SKM-1 (cell line): Measurements from ENCODE around the gene RIPOR3.
"Not testable (repeated sequence)": the region's sequence is repeated elsewhere in the genome, so short reads cannot be mapped to it uniquely, and the experiment has no call there.

Experiments
- DNase-seq: peaks from one replicate; lab custom pipeline; 2025; ENCODE audit not compliant: unreplicated experiment; lab: John Stamatoyannopoulos, UW

RIPOR3 gene

DNA sequence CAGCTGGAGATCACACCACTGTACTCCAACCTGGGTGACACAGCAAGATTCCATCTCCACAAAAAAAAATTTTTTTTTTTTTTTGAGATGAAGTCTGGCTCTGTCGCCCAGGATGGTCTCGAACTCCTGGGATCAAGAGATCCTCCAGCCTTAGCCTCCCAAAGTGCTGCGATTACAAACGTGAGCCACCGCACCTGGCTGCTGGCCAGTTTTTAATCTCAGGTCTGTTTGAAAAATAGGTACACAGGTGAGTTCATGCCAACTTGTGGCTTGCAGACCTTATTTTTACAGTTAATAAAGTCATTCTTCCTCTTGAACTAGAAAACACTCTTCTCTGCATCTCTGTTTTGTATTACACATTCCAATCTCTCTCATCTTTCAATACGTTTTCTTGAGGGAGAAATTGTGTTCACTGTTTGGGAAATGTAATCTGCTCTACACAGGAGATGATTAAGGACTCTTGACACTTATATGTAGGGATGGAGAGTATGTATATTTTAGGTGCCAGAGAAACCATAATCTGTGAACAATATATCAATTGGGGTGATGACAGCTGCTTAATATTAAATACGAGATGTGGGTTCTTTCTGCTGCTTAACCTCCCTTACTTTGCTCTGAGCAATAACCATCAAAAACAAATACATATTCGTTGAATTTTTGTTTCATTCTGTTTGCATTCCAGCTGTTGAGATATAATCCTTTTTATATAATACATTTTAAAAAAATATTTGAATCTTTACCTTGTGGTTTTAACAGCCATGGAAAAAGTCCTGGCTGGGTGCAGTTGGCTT, 17.7 kb upstream of the RIPOR3 start:
- no peak for DNase-seq

GRCh38 chr20:50704971-50705370, 13.6 kb upstream of the RIPOR3 start:
- no peak for DNase-seq

DNA sequence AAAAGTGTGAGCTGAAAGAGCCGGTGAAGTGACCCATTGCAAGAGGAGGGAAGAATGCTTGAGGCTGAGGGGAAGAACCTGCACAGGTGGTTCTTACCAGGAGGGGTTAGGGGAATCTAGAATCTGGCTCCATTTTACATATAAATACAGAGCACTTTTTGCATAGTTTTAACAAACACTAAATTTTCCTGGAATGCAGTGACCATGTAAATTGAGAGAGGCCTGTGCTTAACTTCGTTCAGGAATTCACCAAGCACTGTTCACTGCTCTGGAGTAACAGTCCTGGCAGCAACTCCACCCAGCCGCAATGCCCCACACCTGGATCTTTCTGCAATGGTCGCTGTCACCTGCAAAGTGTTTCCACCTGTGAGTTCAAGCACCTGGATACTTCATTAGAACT, 13.2 kb upstream of the RIPOR3 start:
- DNase-seq = no peak

- DNase-seq = not testable (repeated sequence)
Measured at GRCh38 chr20:50703651-50704438, 12.5 kb upstream of the RIPOR3 start.

DNA sequence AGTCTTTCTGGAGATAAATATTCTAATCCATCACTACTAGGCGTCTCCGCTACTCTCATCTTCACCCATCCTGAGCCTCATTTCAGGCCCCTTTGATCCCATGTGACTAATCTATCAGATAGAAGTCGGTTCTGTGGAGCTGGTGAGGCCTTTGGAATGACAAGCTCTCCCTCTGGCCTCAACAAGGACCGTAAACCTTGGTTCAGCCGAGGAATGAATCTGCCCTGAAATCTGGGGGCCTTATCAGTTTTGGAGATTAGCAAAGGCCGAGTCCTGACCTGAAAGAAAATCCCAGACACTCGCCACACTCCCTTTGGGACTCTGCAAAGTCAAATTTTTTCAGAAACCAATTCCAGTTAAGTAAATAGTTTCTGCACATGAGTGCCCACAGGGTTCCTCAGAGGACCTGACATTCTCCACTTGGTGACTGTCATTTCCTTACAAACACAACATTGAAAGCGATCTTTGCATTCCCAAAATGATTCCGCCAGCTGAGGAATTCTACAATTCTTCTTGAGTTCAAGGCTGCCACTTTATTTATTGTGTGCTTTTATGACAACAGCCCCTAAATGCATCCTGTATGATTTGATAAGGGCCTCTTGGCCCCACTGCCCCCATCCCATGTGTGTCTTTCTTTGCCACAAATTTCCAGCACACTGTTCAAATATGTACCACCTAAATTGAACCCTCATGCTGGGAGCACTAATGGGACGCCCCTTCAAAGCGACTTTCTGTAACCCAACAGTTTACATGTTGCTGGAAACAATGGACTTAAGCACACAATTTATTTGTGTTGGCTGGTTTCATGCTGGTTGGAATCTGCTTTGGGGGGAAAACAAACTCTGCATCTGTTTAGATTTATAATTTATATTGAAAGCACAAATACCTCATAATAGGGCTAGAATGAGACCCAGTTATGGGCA, 10.0 kb upstream of the RIPOR3 start:
- no peak for DNase-seq

DNA sequence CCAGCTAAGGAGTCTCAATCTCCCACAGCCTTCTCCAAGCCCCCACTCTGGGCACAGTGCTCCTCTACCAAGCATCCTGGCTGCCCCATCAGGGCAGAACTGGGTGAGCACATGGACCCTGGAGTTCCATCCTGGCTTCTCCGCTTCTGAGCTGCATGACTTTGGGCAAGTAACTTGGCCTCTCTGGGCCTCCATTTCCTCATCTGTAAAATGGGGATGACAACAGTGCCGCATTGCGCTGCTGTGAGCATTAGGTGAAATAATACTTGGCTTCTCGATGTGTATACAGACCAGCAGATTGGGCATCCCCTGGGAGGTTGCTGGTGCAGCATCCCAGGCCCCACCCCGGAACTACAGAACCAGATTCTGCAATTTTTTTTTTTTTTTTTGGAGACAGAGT, 8.3 kb upstream of the RIPOR3 start:
- DNase-seq = no peak

GRCh38 chr20:50698255-50698654, 6.9 kb upstream of the RIPOR3 start:
- not testable (repeated sequence) for DNase-seq

GRCh38 chr20:50695135-50695872, 4.0 kb upstream of the RIPOR3 start:
- no peak for DNase-seq

GRCh38 chr20:50694379-50695134, 3.2 kb upstream of the RIPOR3 start:
- no peak for DNase-seq

DNA sequence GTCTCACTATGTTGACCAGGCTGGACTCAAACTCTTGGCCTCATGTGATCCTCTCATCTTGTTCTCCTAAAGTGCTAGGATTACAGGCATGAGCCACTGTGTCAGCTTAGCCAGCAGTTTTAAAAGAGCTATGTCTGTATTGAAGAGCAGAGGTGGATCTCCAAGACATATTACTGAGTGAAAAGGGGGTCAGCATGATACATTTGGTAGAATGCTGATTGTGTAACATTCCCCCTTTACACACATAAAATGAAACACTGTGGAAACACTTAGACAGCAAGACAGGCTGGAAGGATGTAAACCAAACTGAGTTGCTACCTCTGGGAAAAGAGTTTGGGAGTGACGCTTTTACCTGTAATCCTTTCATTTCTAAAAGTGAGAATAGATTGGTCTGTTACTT, 1.7 kb upstream of the RIPOR3 start:
- no peak for DNase-seq

DNA sequence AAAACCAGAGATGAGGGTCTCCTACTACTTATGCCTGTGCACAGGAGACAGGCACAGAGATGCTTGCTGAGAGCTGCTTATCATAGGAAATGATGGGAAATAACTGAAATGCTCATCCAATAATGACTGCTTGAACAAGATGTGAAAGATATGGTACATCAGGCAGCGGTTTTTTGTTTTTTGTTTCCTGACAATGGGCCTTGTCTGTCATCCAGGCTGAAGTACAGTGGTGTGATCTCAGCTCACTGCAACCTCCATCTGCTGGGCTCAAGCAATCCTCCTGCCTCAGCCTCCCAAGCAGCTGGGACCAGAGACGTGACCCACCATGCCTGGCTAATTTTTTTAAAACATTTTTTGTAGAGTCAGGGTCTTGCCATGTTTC, 1.2 kb upstream of the RIPOR3 start:
- no peak for DNase-seq

DNA sequence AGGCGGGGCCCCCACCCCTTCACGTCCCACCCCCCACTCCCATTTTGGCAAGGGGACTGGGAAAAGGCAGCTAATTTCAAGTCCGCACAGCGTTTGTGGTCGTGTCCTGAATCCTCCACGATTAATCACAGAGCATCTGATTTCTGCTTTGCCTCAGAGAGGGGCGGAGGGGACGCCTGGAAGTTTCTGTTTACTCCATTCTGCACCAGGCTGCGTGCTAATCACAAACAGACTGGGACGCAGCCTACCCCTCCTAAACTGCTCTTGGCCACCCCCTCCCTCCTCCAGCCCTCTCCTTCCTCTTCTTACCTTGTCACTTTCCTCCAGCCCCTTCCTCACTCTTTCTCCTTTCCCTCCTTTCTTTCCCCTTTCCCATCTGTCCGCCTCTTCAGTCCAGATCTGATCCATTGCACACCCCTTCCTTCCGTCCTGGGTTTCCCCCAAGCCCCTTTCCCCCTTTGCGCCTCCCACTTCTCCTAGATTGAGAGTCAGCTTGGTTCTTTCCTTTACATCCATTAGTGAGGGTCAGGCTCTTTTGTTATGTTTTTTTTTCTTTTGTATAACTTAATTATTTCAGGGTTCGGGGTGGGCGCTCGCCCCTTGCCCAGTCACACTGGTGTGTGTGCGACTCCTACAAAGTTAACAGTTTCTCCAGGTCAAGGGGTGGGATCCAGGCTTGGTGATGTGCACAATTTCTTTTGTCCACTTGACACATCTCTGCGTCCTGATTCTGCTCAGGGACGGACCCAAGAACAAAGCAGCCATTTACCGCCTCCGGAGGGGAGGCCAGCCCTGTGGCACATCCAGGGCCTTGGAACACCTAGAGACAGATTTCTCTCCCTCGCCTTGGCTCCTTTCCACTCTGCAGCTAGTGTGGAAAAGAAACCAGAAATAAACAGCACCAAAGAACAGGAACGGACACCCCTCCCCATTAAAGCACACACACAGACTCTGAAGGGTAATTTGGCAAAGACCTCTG, 520 bp upstream of the RIPOR3 start:
- DNase-seq = no peak

DNA sequence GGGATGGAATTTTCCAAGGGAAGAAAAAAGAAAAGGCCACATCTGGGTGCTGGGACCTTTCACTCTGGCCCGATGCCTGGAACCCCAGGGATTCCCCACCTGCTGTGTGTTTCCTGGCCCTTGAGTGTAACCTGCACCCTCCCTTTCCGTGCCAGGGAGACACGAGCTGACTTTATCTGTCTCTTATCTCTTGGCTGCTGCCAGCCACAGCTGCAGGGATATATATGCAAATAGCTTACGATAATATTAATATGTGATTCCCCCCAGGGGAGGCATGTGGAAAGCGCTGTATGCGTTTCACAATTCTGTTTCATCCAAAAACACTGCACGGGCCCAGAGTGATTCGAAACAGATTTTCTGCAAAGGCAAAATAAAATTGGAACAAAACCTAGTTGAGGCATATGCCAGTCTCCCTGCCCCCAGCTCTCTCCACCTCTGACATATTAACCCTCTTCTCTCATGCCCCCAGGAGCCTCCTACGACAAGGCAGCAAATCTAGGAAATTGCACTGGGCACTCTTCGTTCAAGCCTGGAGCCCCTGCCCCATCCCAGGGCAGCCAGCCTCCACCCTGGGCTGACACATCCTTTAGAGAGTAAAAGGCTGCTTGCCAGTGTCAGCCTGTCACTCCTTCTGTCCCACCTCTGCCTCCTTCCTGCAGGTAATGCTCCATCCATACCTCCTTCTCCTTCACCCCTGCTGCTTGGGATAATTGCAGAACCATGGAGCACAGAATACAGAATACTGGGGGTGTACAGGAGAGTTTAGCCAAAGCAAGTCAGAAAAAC, 1.3 kb downstream of the RIPOR3 start:
- no peak for DNase-seq

GRCh38 chr20:50688256-50688975, 2.9 kb downstream of the RIPOR3 start:
- DNase-seq = no peak

DNA sequence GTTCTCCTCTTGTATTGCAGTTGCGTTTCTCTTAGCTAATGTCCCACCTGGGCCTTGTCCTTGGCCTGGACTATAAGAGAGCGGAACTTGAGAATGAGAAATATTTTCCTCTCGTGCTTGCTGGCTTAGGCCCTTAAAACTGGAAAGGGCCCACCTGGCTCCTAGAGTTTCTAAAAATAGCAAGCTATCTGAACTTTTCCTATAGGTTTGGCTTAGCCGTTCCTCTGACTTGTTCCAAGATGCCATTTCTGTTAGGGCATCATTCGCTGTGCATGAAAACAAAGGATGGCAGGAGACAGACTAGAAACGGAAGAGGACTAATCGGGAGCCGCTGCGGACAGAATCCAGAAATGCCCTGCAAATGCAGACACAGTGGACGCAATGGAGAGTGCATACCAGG, 4.5 kb downstream of the RIPOR3 start:
- no peak for DNase-seq

GRCh38 chr20:50683570-50683969, 7.8 kb downstream of the RIPOR3 start:
- no peak for DNase-seq

DNA sequence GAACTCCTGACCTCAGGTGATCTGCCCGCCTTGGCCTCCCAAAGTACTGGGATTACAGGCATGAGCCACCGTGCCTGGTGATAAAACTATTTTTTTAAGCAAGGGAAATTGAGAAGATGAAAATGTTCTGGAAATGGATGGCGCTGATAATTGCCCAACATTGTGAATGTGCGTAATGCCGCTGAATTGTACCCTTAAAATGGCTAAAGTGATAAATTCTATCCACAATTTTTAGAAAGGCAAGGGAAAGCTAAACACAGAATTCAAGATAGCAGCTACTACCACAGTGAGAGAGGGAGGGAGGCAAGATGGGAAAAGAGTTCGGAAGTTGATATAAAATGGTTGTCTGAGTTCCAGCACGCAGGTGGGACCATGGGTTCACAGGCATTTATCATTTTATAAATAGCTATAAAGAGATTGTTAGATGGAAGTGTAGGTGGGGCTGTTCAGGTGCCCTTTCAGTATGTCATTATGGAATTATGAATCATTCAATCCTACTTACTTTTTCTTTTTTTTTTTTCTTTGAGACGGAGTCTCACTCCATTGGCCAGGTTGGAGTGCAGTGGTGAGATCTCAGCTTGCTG, 8.3 kb downstream of the RIPOR3 start:
- no peak for DNase-seq
